Endometrial microvascular endothelial cells (primary cell): ENCODE measurements around the gene IGSF21. TPM values are rescaled to one million over a fixed set of nuclear protein-coding genes. Genes with fewer than 3 reads are reported as not detected.

ENCODE experiments used
- in situ Hi-C: cut with HindIII; loops from 2 replicates; pipeline ENCODE4 v1.10.0; 2017; ENCODE audit warnings: low sequenced_read_pairs, low pct_unique_long_range_greater_than_20kb; ENCODE audit errors: inconsistent ontology term
- total RNA-seq: library from RNA; depleted of rRNA; stranded (reverse); fragments of >200 nt; gene quantifications from one replicate; pipeline ENCODE4 v1.2.3, GENCODE V29; 2015; ENCODE audit errors: inconsistent ontology term

The IGSF21 gene
- total RNA-seq, 1 donor from 2014 or later, result not detected

GRCh38 chr1:18093193-18093592 lies 14.4 kb upstream of the IGSF21 start:
- in situ Hi-C loops, result no loop called here

DNA sequence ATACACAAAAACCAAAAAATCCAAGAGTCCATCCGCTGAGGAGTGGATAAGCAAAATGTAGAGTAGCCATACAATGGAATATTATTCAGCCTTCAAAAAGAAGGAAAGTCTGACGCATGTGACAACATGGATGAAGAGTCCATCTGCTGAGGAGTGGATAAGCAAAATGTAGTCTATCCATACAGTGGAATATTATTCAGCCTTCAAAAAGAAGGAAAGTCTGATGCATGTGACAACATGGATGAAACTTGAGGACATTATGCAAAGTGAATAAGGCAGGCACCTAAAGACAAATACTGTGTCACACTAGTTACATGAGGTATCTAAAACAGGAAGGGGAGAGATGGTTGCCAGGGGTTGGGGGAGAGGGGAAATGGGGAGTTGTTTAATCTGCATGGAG lies 14.0 kb upstream of the IGSF21 start:
- in situ Hi-C loops, result no loop called here

DNA sequence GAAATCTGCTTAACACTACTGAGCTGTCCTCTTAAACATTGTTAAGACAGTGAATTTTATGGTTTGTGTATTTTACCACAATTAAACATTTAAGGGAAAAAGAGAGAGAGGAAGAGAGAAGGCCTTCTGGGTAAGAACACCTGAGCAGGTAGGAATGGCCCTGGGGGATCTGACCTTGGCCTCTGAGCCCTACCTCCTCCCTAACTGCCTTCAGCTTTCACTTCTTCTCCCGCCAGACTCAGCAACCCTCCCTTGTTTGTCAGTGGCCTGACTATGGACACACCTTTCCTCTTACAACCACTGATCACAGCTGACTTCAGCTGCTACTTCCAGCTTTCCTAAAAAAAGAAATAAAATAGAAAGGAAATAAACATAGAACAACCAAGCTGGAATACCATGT lies 13.5 kb upstream of the IGSF21 start:
- in situ Hi-C loops, result no loop called here

DNA sequence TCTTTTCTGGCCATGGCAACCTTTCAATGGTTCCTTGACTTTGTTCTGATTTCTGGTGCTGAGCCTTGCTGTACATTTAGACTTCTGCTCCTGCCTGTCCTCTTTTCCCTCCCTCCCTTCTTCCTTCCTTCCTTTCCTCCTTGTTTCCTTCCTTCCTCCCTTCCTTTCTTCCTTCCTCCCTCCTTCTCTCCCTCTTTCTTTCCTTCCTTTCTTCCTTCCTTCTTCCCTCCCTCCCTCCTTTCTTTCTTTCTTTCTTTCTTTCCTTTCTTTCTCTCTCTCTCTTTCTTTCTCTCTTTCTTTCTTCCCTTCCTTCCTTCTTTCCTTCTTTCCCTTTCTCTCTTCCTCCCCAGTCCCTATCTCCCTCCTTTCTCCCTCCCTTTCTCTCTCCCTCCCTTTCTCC lies 10.4 kb upstream of the IGSF21 start:
- in situ Hi-C loops, result no loop called here

DNA sequence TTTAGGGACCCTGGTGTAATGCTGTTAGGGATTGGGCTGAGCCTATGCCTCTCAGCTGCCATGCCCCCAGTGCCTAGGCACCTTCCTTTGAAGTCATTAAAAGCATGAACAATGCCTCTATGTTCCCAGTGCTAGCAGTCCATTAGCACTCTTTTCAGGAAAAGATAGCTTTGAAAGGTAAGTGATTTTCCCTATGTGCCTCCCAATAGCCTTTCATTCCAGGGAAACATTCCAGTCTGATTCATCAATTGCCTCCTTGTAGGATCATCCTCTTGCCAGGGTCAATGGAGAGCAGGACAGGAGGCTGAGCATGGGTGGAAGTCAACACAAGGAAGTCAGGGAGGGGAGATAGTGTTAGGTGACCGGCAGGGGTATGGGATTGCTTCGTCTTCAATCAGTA lies 8.6 kb upstream of the IGSF21 start:
- in situ Hi-C loops, result no loop called here

DNA sequence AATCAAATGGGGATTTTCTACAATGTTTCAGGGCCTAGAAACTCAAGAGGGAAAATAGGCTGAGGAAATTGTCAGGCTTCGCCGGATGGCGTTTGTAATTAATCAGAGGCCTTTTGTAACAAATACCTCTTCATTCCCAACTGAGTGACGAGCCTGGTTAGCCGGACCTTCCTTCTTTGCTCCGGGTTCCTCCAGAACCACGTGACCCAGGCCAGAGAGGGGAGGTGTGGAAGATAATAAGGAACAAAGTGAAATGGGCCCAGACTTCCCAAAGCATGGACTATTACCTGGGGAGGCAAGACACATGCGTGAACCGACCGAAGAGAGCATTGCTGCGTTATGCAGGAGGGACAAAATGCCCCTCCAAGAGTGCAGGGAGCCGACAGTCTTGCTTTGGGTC lies 7.5 kb upstream of the IGSF21 start:
- in situ Hi-C loops, result no loop called here

- in situ Hi-C loops, result no loop called here
Observed at GRCh38 chr1:18100491-18101063, 7.0 kb upstream of the IGSF21 start.

- in situ Hi-C loops, result no loop called here
Observed at GRCh38 chr1:18101508-18101907, 6.1 kb upstream of the IGSF21 start.

- in situ Hi-C loops, result no loop called here
Observed at GRCh38 chr1:18103788-18104421, 3.7 kb upstream of the IGSF21 start.

GRCh38 chr1:18104546-18105100 lies 3.0 kb upstream of the IGSF21 start:
- in situ Hi-C loops, result no loop called here

GRCh38 chr1:18105196-18105595 lies 2.4 kb upstream of the IGSF21 start:
- in situ Hi-C loops, result no loop called here

- in situ Hi-C loops, result no loop called here
Observed at GRCh38 chr1:18108299-18109057, 880 bp downstream of the IGSF21 start.

DNA sequence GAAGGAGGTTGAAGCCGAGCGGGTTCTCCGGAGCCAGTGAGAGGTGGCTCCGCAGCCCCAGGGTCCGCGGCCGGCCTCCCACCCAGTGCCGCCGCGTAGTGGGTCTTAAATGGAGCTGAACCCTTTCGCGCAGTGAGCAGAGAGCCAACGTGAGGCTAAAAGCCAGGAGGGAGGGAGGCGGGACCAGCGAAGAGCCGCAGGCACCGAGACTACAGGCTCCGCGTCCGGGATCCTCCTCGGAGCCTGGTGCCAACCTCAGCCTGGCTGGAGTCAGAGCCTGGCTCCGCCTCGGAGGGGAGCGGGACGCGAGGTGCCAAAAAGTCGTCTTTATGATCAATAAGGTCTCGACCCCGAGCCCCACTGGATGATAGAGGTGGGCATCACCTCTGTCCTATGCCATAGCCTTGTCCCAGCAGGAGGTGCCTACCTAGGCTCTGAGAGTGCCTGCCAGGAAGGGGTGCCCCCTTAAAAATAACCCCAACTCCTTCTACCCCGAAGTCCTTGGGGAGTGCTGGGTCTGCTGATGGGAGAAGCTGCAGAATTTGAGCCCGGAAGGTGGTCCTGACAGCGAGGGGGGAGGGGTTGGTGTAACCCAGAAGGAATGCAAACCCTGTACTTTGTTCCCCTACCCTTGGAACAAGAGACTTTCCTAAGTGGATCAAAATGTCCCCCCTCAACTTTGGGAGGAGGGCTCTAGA lies 1.6 kb downstream of the IGSF21 start:
- in situ Hi-C loops, result no loop called here

- in situ Hi-C loops, result no loop called here
Observed at GRCh38 chr1:18109756-18110597, 2.4 kb downstream of the IGSF21 start.

DNA sequence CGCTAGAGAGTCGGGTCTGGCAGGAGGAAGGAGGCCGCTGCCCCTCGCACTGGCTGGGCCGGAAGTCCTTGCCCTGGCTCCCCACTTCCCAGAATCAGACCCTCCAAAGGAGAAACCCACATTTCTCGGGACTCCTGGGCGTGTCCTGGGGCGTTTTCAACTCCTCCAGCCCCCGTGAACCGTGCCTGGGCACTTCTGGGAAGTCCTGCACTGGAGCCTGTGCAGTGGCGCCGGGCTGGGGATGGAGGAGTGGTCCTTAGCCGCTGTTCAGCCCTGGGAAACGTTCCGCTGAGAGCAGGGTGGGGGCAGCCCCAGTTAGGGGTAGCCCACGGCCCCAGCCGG lies 3.0 kb downstream of the IGSF21 start:
- in situ Hi-C loops, result no loop called here

GRCh38 chr1:18110968-18111367 lies 3.4 kb downstream of the IGSF21 start:
- in situ Hi-C loops, result no loop called here

DNA sequence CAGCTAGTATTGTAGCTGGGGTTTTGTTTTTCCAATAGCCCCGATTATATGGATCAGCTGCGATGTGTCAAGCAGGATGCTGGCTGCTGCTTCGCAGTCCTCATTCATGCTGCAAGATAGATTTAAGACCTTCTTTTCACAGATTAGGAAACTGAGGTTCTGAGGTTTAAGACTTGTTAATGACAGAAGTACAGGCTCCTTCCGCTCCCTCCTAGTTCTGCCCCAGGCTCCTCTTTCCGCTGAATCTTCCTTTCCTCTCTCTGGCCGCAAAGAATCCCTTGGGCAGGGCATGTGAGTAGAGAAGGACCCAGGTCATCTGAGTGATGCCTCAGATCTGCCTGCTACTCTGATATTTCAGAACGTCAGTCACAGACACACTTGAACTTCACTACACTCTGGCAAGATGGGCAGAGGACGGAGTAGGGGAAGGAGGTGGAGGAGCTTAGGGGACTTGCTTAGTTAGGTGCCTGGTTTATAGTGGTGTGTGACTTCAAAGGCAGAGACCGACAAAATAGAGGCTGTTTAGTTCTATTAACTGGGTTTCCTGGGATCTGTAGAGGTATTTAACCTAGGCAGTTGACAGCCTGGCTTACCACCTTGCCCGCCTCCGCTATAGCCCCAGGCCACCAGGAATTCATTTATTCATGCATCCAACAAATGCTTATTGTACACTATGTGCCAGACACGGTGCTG lies 4.2 kb downstream of the IGSF21 start:
- in situ Hi-C loops, result no loop called here

DNA sequence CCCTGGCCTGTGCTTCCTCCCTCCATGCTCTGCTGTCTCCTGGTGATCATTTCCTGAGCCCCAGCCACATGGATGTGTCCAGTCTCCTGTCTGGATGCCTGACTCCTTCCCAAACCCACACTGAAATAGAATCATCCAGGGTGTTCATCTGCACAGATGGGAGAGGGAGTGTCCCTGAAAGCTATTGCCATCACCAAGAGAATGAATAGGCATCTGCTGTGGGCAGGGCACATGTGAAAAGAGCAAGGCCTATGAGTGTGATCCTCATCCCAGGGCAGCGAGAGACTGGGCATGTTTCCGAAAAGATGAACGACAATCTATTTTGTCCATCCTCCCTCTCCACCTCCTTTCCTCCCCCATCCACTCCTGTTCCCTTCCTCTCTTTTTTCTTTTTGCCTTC lies 5.0 kb downstream of the IGSF21 start:
- in situ Hi-C loops, result no loop called here
